ENCODE data around the gene ZRANB2. TPM values are rescaled to one million over a fixed set of nuclear protein-coding genes. Genes with fewer than 3 reads are reported as not detected.
A peak's percentile ranks its signal among the peaks of the same experiment; 100 is the strongest.

Gene ZRANB2
- total and polyA plus RNA-seq, 9 of the 15 experiments (the other 6 are each of a cell fraction or from before 2014, with no cell fraction given): 80.8 to 264 (median 157) TPM

GRCh38 chr1:71080230-71080738, 551 bp downstream of the ZRANB2 start (continued):
- TF ChIP-seq, protein P1, sequence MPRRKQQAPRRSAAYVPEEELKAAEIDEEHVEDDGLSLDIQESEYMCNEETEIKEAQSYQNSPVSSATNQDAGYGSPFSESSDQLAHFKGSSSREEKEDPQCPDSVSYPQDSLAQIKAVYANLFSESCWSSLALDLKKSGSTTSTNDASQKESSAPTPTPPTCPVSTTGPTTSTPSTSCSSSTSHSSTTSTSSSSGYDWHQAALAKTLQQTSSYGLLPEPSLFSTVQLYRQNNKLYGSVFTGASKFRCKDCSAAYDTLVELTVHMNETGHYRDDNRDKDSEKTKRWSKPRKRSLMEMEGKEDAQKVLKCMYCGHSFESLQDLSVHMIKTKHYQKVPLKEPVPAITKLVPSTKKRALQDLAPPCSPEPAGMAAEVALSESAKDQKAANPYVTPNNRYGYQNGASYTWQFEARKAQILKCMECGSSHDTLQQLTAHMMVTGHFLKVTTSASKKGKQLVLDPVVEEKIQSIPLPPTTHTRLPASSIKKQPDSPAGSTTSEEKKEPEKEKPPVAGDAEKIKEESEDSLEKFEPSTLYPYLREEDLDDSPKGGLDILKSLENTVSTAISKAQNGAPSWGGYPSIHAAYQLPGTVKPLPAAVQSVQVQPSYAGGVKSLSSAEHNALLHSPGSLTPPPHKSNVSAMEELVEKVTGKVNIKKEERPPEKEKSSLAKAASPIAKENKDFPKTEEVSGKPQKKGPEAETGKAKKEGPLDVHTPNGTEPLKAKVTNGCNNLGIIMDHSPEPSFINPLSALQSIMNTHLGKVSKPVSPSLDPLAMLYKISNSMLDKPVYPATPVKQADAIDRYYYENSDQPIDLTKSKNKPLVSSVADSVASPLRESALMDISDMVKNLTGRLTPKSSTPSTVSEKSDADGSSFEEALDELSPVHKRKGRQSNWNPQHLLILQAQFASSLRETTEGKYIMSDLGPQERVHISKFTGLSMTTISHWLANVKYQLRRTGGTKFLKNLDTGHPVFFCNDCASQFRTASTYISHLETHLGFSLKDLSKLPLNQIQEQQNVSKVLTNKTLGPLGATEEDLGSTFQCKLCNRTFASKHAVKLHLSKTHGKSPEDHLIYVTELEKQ (CRISPR knock-in tag; IDR thresholded peaks at IDR 0.05): no peak
- TF ChIP-seq NFRKB (IDR thresholded peaks at IDR 0.05; ENCODE audit: low read depth) (no peak), ZNF316 (IDR thresholded peaks at IDR 0.05) (peak; percentile 76), ARNT (IDR thresholded peaks at IDR 0.05) (no peak), FOXP4 (CRISPR knock-in tag; IDR thresholded peaks at IDR 0.05; ENCODE audit: borderline replicate concordance) (no peak), CBX3 (IDR thresholded peaks at IDR 0.05; ENCODE audit: borderline replicate concordance in 1 of 2, low read length in 2 of 2) (no peak), MLLT1 (IDR thresholded peaks at IDR 0.05) (no peak), NFATC3 (IDR thresholded peaks at IDR 0.05) (no peak), ZNF212 (CRISPR knock-in tag; IDR thresholded peaks at IDR 0.05) (no peak)

Data from K562 (cell line).